Adrenal gland (tissue), 12 donors: Measurements from ENCODE around the gene ARHGEF40. TPM values are rescaled to one million over a fixed set of nuclear protein-coding genes. Genes with fewer than 3 reads are reported as not detected.

Source experiments
- DNase-seq, 7 donors: peaks; one replicate each; pipeline ENCODE4 v3.0.0-alpha.2; 2019 to 2020
- H3K27ac ChIP-seq, 5 donors: fragments of 200-600 bp; sonication (generic) in 4 of 5; 1 replicate in 3 of 5; 2 replicates in 2 of 5; pipeline versions ENCODE4 v1.5.1 to v1.8.0; 2016 to 2020; ENCODE audit warnings: mild to moderate bottlenecking in 1 of 5
- H3K27me3 ChIP-seq: fragments of 200-600 bp; 2 replicates; pipeline ENCODE4 v1.8.0; 2021
- H3K36me3 ChIP-seq, 2 donors: fragments of 200-600 bp; replicated peaks in 1 of 2; 1 replicate in 1 of 2; 2 replicates in 1 of 2; pipeline versions ENCODE4 v1.5.1 to v1.8.0; 2018 to 2022
- H3K4me1 ChIP-seq, 2 donors: fragments of 200-600 bp; replicated peaks in 1 of 2; 1 replicate in 1 of 2; 2 replicates in 1 of 2; pipeline versions ENCODE4 v1.5.1 to v1.8.0; 2018 to 2021
- H3K4me3 ChIP-seq, 4 donors: fragments of 200-600 bp; sonication (generic) in 3 of 4; one replicate each; pipeline ENCODE4 v1.5.1; 2016 to 2018
- H3K9me3 ChIP-seq, 3 donors: fragments of 200-600 bp; sonication (generic) in 1 of 3; replicated peaks in 1 of 3; 1 replicate in 2 of 3; 2 replicates in 1 of 3; pipeline versions ENCODE4 v1.5.1 to v1.8.0; 2016 to 2021
- POLR2A ChIP-seq, 2 donors: fragments of 450-650 bp; IDR thresholded peaks; one replicate each; pipeline ENCODE4 v1.6.1; 2017; ENCODE audit warnings: antibody characterized with exemption in 2 of 2, mild to moderate bottlenecking in 2 of 2, moderate library complexity in 1 of 2
- WGBS, 4 donors: extraction: QIAGEN DNeasy Blood & Tissue Kit in 2 of 4; methylation state at CpG; one replicate each; pipeline versions ENCODE4 v1.1.5 to v1.1.7; 2013 to 2017; 5-methylcytosine and 5-hydroxymethylcytosine counted together
- intact Hi-C, 2 donors: fragments of 100-400 bp; cut with DNase I; formaldehyde crosslinking; loops; one replicate each; pipeline versions ENCODE4 v1.14.1 to v1.15.0; 2022 to 2023
- polyA plus RNA-seq, 3 donors: library from polyadenylated mRNA; stranded (reverse); fragments of 200-250 nt in 2 of 3; fragments of 350-450 nt in 1 of 3; fragmentation: Illumina TruSeq in 1 of 3; extraction: RNeasy Lipid Tissue Mini Kit (QIAGEN cat#74804) in 1 of 3; gene quantifications; one replicate each; pipeline ENCODE4 v1.2.3, GENCODE V29; 2013 to 2014
- total RNA-seq, 9 donors: library from RNA; depleted of rRNA in 4 of 9; stranded (reverse); fragments of >200 nt in 4 of 9; fragments of 120-200 nt in 1 of 9; fragmentation: NEBNext Ultra II Directional in 1 of 9; extraction: Animal tissue kit (Norgen Biotek cat#: 25700) in 1 of 9; gene quantifications; one replicate each; pipeline versions ENCODE4 v1.1.0 to v1.2.4, GENCODE V29; 2013 to 2023
- TF ChIP-seq, protein P1 (sequence below), 6 experiments: fragments of 450-650 bp in 4 of 6; fragments of 200-600 bp in 2 of 6; sonication (generic) in 1 of 6; IDR thresholded peaks; 1 replicate in 5 of 6; 2 replicates in 1 of 6; pipeline versions ENCODE4 v1.5.1 to v1.8.0; 2016 to 2021; ENCODE audit warnings: antibody characterized with exemption in 6 of 6, mild to moderate bottlenecking in 2 of 6, moderate library complexity in 1 of 6
- donor health status: healthy with polysubstance abuse.
- donor health status: Bipolar disorder and iron deficiency.
- donor health status: DM: yes; HTN: yes; CAD: no.
- donor health status: DM: no; HTN: no; CAD: no.
- donor health status: DM: no; HTN: no; CAD: no.
- donor health status: DM: yes; HTN: yes; CAD: no.

ARHGEF40 gene
- total and polyA plus RNA-seq, 12 donors: 48.7 to 258 (median 134) TPM

DNA sequence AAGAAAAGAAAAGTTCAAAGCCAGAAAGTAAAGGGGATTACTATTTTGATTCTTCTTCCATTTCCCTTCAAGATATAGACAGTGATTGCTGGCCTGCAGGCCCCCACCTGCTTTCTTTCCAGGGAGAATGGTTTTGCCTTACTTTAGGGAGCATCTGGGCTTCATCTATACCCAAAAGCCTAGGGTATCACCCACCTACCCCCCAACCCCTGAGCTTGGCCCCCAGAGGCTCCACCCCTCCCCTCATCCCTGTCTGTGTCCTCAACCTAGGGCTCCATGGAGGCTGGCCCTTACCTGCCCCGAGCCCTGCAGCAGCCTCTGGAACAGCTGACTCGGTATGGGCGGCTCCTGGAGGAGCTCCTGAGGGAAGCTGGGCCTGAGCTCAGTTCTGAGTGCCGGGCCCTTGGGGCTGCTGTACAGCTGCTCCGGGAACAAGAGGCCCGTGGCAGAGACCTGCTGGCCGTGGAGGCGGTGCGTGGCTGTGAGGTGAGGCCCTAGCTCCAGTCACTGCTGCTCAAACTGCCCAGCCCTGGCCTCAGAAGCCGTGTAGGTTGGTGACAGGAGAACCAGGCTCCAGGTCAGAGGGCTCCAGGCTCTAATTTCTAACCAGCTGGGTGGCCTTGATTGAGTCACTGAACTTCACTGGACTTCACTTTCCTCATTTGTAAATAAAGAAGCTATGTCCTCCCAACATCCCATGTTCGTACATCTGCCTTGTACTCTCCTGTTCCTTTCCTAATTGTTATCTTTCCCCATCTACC lies 13.6 kb downstream of the ARHGEF40 start:
- Histone ChIP-seq H3K27ac (peak overlapping the region in 4 of 5 donors; percentile 24 to 71 (median 64)), H3K9me3 (no peaks in the 10 kb centered on the region), H3K27me3 (no peaks in the 10 kb centered on the region), H3K4me3 (no peak overlapping the region), H3K4me1 (peaks cover 0 to 7% of the 10 kb centered on the region in 2 donors), H3K36me3 (peaks cover 0 to 93% of the 10 kb centered on the region in 2 donors)
- WGBS, 4 donors: 52 to 70% (median 63%) methylated on average over 2 to 11 of the region's 11 CpGs
- peak in 2 of 7 donors; percentile 57 to 59 for DNase-seq
- intact Hi-C loops: no loop called here
- TF ChIP-seq, protein P1, sequence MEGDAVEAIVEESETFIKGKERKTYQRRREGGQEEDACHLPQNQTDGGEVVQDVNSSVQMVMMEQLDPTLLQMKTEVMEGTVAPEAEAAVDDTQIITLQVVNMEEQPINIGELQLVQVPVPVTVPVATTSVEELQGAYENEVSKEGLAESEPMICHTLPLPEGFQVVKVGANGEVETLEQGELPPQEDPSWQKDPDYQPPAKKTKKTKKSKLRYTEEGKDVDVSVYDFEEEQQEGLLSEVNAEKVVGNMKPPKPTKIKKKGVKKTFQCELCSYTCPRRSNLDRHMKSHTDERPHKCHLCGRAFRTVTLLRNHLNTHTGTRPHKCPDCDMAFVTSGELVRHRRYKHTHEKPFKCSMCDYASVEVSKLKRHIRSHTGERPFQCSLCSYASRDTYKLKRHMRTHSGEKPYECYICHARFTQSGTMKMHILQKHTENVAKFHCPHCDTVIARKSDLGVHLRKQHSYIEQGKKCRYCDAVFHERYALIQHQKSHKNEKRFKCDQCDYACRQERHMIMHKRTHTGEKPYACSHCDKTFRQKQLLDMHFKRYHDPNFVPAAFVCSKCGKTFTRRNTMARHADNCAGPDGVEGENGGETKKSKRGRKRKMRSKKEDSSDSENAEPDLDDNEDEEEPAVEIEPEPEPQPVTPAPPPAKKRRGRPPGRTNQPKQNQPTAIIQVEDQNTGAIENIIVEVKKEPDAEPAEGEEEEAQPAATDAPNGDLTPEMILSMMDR (IDR thresholded peaks at IDR 0.05): no peak
- no peak for TF ChIP-seq POLR2A (IDR thresholded peaks at IDR 0.05)

GRCh38 chr14:21084396-21084795 lies 14.3 kb downstream of the ARHGEF40 start:
- H3K27ac ChIP-seq: peak overlapping the region in 3 of 5 donors; percentile 2 to 71 (median 69)
- WGBS, 4 donors: 80 to 100% (median 82%) methylated on average over 2 of the region's 2 CpGs
- no peak for TF ChIP-seq POLR2A (IDR thresholded peaks at IDR 0.05)
- TF ChIP-seq, protein P1 (IDR thresholded peaks at IDR 0.05): no peak
- intact Hi-C loops: no loop called here
- no peaks in the 10 kb centered on the region for H3K27me3 ChIP-seq
- peaks cover 0 to 7% of the 10 kb centered on the region in 2 donors for H3K4me1 ChIP-seq
- H3K36me3 ChIP-seq: peaks cover 0 to 92% of the 10 kb centered on the region in 2 donors
- H3K4me3 ChIP-seq: no peak overlapping the region
- no peak for DNase-seq
- no peaks in the 10 kb centered on the region for H3K9me3 ChIP-seq

GRCh38 chr14:21084998-21085853 lies 15.1 kb downstream of the ARHGEF40 start:
- H3K36me3 ChIP-seq: peaks cover 0 to 94% of the 10 kb centered on the region in 2 donors
- TF ChIP-seq POLR2A (IDR thresholded peaks at IDR 0.05): peak in 1 of 2 donors; percentile 11
- TF ChIP-seq, protein P1 (IDR thresholded peaks at IDR 0.05): no peak
- no peaks in the 10 kb centered on the region for H3K27me3 ChIP-seq
- H3K4me1 ChIP-seq: peaks cover 0 to 7% of the 10 kb centered on the region in 2 donors
- peak in 6 of 7 donors; percentile 61 to 86 (median 75) for DNase-seq
- intact Hi-C loops: no loop called here
- 63 to 73% (median 67%) methylated on average over 16 to 17 of the region's 17 CpGs for WGBS, 4 donors
- H3K4me3 ChIP-seq: no peak overlapping the region
- peak overlapping the region in 4 of 5 donors; percentile 2 to 71 (median 46) for H3K27ac ChIP-seq
- H3K9me3 ChIP-seq: no peaks in the 10 kb centered on the region

GRCh38 chr14:21086908-21087293 lies 16.8 kb downstream of the ARHGEF40 start:
- intact Hi-C loops: no loop called here
- TF ChIP-seq, protein P1 (IDR thresholded peaks at IDR 0.05): no peak
- no peak for TF ChIP-seq POLR2A (IDR thresholded peaks at IDR 0.05)
- no peaks in the 10 kb centered on the region for H3K27me3 ChIP-seq
- 58 to 66% (median 63%) methylated on average over 4 of the region's 4 CpGs for WGBS, 4 donors
- H3K4me1 ChIP-seq: peaks cover 0 to 11% of the 10 kb centered on the region in 2 donors
- peak in 1 of 7 donors; percentile 12 for DNase-seq
- H3K4me3 ChIP-seq: no peak overlapping the region
- H3K27ac ChIP-seq: peak overlapping the region in 3 of 5 donors; percentile 9 to 47 (median 42)
- no peaks in the 10 kb centered on the region for H3K9me3 ChIP-seq
- H3K36me3 ChIP-seq: peaks cover 0 to 94% of the 10 kb centered on the region in 2 donors
